Measurements from ENCODE around the gene DIP2C. TPM values are rescaled to one million over a fixed set of nuclear protein-coding genes. Genes with fewer than 3 reads are reported as not detected.
A peak's percentile ranks its signal among the peaks of the same experiment; 100 is the strongest.
"Not testable (repeated sequence)": the region's sequence is repeated elsewhere in the genome, so short reads cannot be mapped to it uniquely, and the experiment has no call there.

Gene DIP2C
- total RNA-seq, 1 donor = 0.27 TPM

DNA sequence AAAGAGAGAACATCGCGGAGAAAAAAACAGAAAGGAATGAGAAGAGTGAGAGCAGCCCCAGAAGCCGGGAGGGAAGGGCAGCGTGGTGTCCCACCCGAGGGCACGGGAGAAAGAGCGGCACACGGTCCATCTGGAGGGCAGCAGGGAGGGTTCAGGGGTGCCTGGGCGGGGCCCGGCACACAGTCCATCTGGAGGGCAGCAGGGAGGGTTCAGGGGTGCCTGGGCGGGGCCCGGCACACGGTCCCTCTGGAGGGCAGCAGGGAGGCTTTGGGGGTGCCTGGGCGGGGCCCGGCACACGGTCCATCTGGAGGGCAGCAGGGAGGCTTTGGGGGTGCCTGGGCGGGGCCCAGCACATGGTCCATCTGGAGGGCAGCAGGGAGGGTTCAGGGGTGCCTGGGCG lies 381.8 kb downstream of the DIP2C start:
- DNase-seq (ENCODE audit: low read depth in 2 of 3, low spot score in 2 of 3) = no peak

DNA sequence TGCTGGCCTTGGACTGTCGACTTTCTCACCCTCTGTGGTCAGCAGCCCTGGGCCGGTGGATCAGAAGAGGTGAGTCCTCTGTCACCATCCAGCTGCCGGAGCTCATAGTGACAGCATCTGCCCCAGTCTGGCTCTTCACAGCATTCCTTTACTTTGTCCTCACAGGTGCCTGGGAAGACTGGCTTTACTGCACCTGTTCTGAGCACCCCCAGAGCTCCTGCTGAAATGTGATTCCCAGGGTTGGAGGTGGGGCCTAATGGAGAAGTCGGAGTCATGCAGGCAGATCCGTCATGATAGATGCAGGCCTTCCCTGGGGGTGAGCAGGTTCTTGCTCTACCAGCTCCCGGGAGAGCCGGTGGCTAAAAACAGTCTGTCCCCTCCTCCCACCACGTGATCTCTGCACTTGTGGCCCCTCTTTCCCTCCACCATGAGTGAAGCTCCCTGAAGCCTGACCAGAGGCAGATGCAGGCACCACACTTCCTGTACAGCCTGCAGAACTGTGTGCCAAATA lies 382.7 kb downstream of the DIP2C start:
- no peak for DNase-seq (ENCODE audit: low read depth in 2 of 3, low spot score in 2 of 3)

DNA sequence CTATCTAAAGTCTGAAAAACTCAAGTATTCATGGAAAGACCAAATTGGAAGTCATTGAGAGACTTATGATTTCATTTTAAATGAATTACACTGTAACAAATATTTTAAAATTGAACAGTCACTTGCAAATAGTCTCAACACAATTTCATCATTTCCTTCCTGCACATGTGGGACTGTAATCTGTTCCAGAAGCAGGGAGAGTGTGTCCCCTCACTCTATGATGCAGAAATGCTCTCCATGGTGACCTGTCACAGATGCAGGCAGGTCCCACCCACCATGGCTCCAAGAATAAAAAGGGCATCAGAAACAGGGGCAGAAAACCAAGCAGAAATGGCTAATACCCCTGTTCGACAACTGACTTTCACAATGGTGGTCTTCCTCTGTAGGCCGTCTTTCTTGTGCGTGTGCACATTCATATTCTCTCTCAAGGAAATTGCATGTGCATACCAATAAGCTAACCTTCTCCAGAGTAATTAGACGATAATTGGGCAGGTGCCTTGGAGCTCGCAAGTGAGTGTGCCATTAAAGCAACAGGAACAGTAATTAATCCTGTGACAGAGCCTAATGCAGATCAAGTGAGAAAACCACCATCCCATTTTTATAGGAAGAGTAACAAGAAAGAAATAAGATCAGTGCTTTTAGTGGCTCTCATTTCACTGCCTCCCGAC lies 383.3 kb downstream of the DIP2C start:
- DNase-seq (ENCODE audit: low read depth in 2 of 3, low spot score in 2 of 3) = peak in 1 of 3 donors; percentile 16

DNA sequence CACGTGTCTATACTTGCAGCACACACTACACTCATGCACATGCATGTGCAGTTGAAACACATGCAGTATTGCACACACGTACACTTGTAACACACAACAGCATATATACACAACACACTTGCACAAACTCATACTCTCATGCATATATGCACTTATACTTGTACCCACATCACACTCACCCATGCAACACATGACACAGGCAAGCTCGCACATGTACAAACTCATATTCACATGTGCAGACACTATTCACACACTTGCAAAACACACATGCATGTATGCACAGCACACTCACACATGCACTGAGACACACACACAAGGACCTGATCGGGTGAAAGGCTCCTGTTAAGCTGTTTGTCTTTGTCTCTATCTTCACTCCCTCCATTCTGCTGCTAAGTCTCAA lies 384.4 kb downstream of the DIP2C start:
- no peak for DNase-seq (ENCODE audit: low read depth in 2 of 3, low spot score in 2 of 3)

DNA sequence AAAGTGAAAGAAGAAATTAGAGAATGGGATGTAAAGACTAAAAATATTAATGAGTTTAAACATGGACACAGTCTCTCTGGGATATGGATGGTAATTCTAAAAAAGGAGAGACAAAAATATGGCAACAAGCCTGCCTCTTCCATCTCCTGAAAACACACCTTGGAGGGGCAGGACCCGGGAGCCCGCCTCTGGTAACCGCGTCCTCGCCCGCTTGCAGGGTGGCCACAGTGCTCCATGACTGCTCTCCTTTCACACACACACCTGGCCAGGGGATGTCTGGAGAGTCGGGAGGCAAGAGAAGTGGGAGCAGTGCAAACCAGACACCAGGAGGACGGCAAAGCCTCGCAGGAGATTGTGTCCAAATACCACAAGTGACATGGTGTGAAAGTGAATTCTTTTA lies 387.9 kb downstream of the DIP2C start:
- DNase-seq (ENCODE audit: low read depth in 2 of 3, low spot score in 2 of 3) = no peak

DNA sequence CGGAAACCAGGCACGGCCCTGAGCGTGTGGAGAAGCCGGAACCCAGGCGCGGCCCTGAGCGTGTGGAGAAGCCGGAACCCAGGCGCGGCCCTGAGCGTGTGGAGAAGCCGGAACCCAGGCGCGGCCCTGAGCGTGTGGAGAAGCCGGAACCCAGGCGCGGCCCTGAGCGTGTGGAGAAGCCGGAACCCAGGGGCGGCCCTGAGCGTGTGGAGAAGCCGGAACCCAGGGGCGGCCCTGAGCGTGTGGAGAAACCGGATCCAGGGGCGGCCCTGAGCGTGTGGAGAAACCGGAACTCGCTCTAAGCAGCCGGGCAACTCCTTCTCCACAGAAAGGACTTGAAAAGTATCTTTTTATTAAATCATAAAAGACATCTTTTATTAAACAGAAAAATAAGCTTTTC lies 388.9 kb downstream of the DIP2C start:
- DNase-seq (ENCODE audit: low read depth in 2 of 3, low spot score in 2 of 3) = not testable (repeated sequence)

DNA sequence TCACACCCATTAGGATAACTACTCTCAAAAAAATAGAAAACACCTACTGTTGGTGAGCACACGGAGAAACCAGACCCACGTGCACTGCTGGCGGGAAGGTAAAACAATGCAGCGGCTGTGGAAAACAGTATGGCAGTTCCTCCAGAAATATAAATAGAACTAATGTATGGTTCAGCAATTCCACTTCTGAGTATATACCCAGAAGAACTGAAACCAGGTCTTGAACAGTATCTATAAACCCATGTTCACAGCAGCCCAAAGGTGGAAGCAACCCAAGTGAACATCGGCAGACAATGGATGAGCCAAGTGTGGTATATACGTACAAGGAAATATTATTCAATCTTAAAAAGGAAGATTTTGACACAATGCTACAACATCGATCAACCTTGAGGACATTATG lies 389.5 kb downstream of the DIP2C start:
- no peak for DNase-seq (ENCODE audit: low read depth in 2 of 3, low spot score in 2 of 3)

DNA sequence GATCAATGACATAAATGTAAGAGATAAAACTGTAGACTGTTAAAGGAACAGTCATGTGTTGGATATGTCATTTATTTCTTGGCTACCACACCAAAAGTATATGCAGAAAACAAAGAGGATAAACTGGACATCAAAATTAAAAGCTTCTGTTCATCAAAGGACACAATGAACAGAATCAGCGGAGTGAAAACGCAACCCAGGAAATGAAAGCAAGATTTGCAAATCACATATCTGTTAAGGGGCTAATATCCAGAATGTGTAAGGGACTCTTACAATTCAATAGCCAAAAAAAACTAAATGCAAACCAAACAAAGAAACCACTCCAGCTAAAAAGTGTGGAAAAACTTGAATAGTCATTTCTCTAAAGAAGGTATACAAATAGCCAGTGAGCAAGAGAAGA lies 390.0 kb downstream of the DIP2C start:
- DNase-seq (ENCODE audit: low read depth in 2 of 3, low spot score in 2 of 3) = no peak

DNA sequence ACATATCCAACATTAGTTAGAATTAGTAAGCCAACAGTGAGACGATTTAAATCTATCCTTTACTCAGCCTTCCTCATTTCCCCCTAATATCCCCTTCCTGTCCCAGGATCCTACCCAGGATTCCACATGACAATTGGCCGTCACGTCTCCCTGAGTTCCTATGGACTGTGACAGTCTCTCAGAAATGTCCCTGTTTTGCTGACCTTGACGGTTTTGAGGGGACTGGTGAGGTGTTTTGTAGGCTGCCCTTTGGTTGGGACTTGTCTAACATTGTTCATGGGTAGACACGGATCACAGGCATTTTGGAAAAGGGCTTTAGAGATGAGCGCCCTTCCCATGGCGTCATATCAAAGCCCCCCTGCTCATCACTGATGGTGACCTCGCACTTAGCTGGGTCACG lies 391.4 kb downstream of the DIP2C start:
- DNase-seq (ENCODE audit: low read depth in 2 of 3, low spot score in 2 of 3) = no peak

DNA sequence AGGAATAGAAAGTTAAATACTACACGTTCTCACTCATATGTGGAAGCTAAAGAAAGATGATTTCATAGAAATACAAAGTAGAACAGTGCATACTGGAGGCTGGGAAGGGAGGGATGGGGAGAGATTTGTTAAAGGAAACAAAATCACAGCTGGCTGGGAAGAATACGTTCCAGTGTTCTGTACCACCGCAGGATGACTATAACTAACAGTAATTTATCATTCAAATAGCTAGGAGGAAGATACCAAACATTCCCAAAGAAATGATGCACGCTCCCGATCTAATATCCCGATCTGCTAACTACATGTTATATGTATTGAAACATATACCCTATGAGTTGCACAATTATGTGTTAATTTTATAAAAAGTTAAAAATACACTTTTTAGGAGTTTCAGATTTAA lies 391.9 kb downstream of the DIP2C start:
- DNase-seq (ENCODE audit: low read depth in 2 of 3, low spot score in 2 of 3) = no peak

DNA sequence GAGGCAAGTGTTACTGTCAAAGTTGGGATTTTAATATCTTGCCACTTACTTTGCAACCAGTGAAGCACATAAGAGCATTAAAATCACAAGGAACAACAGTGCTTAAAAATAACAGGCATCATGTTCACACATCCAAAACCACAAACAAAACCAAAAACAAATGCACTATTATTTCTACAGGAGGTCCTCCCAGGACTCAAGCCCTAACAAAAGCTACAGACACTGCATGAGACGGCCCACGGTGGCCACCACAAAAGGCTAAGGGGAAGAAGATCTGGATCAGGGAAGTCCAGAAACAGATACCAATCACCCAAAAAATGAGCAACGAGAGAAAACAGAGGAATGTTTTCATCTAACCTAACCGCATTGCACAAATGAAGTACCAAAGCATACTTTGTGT lies 395.8 kb downstream of the DIP2C start:
- DNase-seq (ENCODE audit: low read depth in 2 of 3, low spot score in 2 of 3) = no peak

DNA sequence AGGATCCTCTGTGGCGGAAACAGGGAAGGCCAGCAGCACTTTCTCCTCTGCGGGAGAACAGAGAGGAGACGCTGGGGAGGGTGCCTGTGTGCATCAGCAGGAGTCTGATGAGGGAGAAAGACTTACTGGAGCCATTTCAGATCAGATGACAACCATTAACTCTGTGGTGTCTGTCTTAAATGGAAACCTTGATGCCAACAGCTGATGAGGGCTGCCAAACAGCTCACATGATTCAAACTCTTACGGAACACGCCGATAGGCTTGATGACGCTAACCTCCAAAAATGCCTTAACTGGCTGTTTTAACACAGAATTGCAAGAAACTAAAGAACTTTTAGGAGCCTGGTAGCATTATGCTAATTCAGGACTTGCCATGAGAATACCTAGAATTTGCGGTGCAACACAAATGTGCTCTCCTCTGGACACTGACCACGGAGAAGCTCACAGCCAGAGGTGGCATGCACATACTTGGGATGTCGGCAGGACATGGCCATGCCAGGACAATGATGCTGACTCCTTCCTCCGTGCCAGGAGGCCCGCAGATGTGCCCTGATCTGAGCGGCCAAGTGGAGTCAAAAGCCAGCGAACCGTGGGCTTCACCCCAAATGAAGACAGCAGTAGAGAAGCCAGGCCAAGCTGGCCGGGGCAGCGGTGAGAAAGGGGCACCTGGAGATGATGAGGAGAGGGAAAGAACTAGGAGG lies 399.3 kb downstream of the DIP2C start:
- no peak for DNase-seq (ENCODE audit: low read depth in 2 of 3, low spot score in 2 of 3)

DNA sequence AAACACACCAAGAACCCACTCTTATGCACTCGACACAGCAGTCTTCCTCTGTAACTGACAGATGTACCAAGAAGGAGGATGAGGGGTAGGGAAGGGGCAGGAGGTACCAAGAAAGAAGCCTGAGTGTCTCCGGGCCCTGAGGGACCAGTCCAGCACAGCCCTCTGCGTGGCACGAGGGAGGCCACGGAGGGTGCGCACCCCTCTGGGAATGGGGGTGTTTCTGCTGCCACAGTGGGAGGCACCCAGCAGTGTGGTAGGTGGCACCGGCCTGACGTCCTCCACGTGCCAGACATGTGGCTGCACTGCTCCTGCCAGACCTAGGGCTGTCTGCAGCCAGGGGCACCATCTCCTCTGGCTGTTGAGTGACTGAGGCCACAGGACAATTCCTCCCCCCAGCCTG lies 399.9 kb downstream of the DIP2C start:
- no peak for DNase-seq (ENCODE audit: low read depth in 2 of 3, low spot score in 2 of 3)

DNA sequence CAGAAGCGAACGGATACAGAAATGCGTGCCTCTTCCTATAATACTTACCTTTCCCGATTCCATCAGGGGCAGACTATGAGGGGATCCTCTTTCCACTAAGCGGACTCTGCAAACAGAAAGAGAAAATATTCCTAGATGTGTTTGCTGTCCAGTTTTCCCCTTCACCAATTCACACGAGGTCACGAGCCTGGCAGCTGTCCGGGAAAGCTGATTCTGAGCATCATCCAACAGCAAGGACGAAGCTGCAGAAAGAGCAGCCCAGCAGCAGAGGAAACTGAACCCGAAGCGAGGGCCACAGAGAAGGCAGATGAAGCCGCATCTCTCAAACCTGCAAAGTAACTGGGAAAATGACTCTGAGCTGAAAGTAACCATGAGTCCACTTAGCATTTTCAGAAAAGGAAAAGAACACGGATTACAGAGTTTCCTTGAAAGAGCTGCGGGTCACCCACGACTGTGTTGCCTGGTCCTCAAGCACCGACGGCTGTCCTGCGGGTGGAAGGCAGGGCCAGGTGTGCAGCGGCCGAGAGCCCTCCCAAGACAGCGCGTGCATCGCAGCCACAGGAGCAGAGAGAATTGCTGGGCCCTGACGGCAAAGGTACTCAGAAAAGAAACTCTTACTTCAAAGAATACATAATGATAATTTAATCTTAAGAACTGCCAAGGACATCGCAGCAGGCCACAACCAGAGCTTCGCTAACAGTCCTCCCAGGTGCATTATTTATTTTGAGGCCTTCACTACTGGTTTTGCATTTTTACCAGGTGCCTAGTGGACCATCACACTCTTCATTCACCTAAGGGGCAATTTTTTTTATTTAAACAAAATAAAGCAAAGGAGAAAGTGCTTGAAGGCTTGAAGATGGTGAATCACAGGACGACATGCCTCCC lies 400.9 kb downstream of the DIP2C start:
- DNase-seq (ENCODE audit: low read depth in 2 of 3, low spot score in 2 of 3) = no peak

DNA sequence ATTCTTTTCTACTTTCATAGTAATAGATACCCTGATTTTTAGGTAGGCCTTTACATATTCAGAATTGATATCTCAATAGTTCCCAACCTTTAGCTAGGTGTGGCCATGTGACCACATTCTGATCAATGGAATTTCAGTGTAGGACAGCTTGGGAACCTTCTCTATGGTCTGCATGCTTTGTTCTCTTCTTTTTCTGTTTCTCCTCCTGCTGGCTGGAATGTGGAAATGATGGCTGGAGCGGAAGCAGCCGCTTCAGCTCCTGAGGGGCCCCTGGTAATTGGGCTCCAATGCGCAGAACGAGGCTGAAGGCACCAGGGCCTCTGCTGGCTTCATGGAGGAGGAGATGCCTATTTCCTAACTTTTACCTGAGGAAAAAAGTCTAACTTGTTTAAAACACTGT lies 401.7 kb downstream of the DIP2C start:
- DNase-seq (ENCODE audit: low read depth in 2 of 3, low spot score in 2 of 3) = no peak

DNA sequence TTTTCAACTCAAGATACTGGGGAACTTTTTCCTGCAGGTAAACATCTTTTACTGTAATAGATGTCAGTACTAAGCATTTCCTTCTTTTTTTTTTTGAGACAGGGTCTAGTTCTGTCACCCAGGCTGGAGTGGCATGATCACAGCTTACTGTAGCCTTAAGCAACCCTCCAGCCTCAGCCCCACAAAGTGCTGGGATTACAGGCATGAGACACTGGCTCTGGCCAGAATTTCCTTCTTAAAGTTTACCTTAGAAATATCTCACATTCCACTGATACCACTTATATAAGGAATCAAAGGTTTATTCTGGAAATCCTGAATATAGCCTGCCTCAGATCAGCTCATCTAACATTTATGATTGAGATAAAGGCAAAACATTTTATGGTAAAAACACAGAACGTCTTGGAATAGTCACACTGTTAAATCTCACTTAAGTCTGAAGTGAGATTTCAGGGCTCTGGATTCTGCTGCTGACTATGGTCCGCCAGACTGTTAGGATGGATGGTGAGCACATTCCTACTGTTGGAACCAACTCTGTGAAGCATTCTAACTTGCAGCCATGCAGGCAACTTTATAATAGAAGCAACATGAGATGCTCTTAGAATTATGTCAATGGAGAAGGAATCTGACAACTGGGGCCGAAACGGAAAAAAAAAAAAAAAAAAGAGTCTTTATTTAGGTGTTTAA lies 402.3 kb downstream of the DIP2C start:
- no peak for DNase-seq (ENCODE audit: low read depth in 2 of 3, low spot score in 2 of 3)

DNA sequence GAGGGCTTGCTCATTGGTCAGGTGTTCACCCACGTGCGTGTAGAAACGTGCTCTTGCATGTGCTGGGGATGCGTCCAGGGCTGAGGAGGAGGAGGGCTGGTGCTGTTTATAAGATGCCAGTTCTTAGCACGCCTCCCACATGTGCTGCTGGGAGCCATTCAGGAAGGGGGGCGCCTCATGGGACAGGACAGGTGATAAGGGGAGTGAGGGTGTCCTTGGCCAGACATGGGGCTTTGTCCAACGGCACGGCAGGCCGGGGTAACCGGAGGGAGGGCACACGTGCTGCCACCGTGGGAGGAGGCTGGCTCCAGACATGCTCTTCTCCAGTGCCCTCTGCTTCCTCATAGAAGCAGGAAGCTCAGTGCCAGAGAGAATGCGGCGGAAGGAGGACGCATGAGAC lies 404.3 kb downstream of the DIP2C start:
- no peak for DNase-seq (ENCODE audit: low read depth in 2 of 3, low spot score in 2 of 3)

DNA sequence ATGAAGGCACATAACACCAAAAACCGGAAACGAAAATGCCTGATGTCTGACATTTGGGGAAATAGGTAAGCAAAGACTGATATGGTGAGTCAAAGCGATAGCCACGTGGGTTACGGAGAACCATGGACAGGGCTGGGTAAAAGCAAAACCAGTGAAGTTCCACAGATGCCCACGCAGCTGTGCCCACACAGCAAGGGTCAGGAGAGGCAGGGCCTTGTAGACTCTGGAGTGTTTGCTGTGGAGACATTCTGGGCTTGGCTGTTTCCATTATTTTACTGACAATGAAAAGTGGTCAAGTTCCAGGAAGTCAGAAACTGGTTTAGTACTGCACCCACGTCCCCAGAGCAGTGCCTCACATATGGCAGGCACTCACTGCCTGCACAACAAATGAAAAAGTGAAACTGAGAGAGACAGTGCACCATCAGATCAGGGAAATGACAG lies 405.5 kb downstream of the DIP2C start:
- no peak for DNase-seq (ENCODE audit: low read depth in 2 of 3, low spot score in 2 of 3)

DNA sequence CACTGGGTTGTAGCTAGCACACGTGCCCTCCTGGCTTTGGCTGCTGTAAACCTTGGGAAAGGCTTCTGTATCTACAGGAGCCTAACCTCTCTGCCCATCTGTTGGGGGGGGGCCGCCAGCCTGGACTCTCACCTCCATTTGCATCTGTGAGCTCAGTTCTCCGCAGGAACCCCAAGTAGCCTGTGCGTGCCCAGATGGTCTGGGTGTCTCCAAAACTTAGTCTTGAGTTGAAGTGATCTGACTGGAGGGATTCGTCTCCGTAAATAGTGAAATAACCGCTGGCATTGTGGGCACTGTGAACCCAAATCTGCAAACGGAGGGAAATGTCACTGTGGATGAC lies 406.4 kb downstream of the DIP2C start:
- DNase-seq (ENCODE audit: low read depth in 2 of 3, low spot score in 2 of 3) = no peak

DNA sequence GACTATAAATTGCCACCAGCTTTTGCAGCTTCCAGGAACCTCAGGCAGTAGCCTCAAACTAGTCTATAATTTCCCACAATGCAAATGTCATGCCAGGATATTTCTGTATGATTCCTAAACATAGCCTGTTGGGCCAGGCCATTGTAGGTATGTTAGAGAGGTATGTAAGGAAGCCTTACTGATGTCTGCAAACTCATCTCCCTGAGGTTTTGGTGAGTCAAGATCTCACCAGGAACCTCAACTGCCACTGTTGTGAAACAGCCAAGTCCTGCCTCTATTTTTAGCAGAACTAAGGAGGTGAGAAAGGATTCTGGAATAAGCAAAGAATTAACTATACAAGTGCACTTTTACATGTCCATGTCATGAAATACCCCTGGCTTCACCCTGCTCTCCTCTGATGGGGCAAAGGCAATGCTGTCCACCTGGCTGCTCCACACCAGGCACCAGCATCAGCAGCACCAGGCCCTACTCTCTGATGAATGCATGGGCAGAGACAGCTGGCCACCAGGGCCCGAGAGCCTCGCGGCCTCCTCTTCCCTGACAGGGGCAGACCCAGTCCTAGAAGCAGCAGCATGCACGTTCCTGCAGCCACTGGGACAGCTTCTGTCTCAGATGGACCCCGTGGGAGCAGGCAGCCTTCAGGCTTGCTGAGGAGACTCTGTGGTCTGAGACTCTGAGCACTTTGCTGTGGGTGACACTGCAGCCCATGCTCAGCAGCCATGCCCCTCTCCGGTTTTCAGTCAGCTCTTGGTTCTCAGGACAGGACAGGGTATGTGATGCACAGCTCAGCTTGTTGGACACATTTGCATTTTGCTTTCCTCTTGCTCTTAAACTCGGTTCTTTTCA lies 407.0 kb downstream of the DIP2C start:
- no peak for DNase-seq (ENCODE audit: low read depth in 2 of 3, low spot score in 2 of 3)

Data from hematopoietic multipotent progenitor cell (in vitro differentiated cells).